GM18867 (cell line): ENCODE measurements around the gene TMIE.

Experiments used
- ATAC-seq: cut with Tn5 transposase; IDR thresholded peaks from one replicate; pipeline ENCODE4 v1.9.1; 2021; ENCODE audit warnings: mild to moderate bottlenecking, moderate library complexity; ENCODE audit not compliant: unreplicated experiment

The TMIE gene

GRCh38 chr3:46756642-46757041 lies 55.5 kb downstream of the TMIE start:
- ATAC-seq = no peak

GRCh38 chr3:46759239-46760167 lies 58.3 kb downstream of the TMIE start:
- ATAC-seq = no peak
